ELF-1 (cell line): Measurements from ENCODE around the gene ZNF529.

Experiments
- DNase-seq: peaks from one replicate; pipeline ENCODE4 v3.0.0-alpha.2; 2016; ENCODE audit warnings: low read depth, low spot score

Gene ZNF529

DNA sequence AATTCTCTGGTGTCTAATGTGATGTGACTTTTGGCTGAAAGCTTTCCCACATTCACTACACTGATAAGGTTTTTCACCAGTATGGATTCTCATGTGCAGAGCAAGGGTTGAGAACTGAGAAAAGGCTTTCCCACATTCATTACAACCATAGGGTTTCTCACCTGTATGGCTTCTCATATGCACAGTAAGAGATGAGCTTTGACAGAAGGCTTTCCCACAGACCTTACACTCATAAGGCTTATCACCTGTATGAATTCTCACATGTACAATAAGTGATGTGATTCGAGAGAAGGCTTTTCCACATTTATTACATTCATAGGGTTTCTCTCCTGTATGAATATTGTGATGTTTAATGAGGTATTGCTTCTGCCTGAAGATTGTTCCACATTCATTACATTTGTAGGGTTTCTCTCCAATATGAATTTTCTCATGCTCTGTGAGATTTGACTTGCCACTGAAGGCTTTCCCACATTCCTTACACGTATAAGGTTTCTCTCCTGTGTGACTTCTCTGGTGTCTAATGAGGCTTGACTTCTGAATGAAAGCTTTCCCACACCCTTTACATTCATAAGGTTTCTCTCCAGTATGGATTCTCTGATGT lies 59.0 kb downstream of the ZNF529 start:
- DNase-seq = no peak

DNA sequence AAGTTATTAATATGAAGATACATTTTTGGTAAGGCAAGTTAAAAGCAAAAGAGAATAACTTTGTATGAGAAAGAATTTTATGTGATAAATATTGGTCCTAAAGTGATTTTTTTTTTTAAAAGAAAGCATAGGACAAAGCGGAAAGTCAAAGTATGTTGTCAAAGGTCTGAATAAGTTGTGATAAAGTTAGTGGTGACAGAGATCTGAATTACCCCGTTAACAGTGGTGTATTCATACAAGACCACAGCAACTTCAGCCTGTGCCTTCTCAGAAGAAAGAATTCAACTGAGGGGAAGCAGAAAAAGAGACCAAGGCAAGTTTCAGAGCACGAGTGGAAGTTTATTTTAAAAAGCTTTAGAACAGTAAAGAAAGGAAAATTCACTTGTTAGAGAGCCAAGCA lies 64.8 kb downstream of the ZNF529 start:
- no peak for DNase-seq

DNA sequence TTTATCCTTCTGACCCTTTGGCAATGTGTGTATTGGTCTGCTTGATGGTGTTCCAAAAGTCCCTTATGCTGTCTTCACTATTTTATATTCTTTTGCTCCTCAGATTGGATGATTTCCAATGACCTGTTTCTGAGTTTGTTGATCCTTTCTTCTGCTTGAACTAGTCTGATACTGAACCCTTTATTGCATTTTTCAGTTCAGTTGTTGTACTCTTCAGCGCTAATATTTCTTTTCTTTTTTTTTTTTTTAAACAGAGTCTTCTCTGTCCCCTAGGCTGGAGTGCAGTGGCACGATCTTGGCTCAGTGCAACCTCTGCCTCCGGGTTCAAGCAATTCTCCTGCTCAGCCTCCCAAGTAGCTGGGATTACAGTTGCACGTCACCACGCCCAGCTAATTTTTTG lies 71.1 kb downstream of the ZNF529 start:
- DNase-seq = no peak

DNA sequence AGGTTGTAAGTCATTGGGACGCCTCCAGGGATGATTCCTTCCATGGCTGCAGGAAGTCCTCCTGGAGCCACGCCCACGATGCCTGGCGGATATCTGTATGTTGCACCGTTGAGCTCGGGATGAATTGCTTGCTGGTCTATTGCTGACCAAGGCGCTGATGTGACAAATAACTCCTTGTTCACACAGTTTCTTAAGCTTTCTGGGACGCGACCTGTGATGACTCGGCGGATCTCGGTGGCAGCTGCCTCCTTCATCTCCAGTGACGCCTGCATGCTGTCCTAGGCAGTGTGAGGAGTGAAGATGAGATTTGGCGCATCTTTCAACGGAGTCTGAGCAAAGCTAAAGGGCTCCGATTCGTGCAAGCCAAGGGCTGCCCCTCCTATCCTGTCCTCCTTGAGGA lies 76.1 kb downstream of the ZNF529 start:
- DNase-seq = no peak
